ENCODE measurements around the gene MATN4. TPM values are rescaled to one million over a fixed set of nuclear protein-coding genes. Genes with fewer than 3 reads are reported as not detected.

Gene MATN4
- total RNA-seq, 1 donor from 2014 or later: not detected

- Histone ChIP-seq H3K36me3 (no peaks in the 10 kb centered on the region), H3K27ac (no peak overlapping the region), H3K4me3 (no peak overlapping the region), H3K9me3 (no peaks in the 10 kb centered on the region), H3K27me3 (no peaks in the 10 kb centered on the region), H3K4me1 (peaks cover 32% of the 10 kb centered on the region)
- TF ChIP-seq CTCF (IDR thresholded peaks at IDR 0.05) (no peak), POLR2A (IDR thresholded peaks at IDR 0.05) (no peak), POLR2AphosphoS5 (IDR thresholded peaks at IDR 0.05; ENCODE audit: insufficient read depth in 1 of 2, low read depth in 1 of 2) (no peak)
- DNase-seq (ENCODE audit: extremely low spot score in 2 of 2): no peak
- intact Hi-C loops (cut with DNase I): no loop called here
Measured at GRCh38 chr20:45350217-45350616, 42.1 kb upstream of the MATN4 start.

GRCh38 chr20:45347936-45348778 lies 40.1 kb upstream of the MATN4 start, which contains the start of gene SDC4:
Gene SDC4 (minus strand): TSS chr20:45348424. CDS start chr20:45348384, 40 bp downstream.
- H3K4me3 ChIP-seq: peak within 1 kb of the TSS; percentile 53 to 76
- H3K27ac ChIP-seq: peak within 1 kb of the TSS; percentile 91
- H3K36me3 ChIP-seq: no peaks in the 10 kb centered on the region
- intact Hi-C loops (cut with DNase I): no loop called here
- H3K27me3 ChIP-seq: no peaks in the 10 kb centered on the region
- peaks cover 52% of the 10 kb centered on the region for H3K4me1 ChIP-seq
- DNase-seq (ENCODE audit: extremely low spot score in 2 of 2): no peak
- TF ChIP-seq POLR2A (IDR thresholded peaks at IDR 0.05): peak in 1 of 2 donors; percentile 89
- peak in 1 of 2 donors; percentile 93 for TF ChIP-seq POLR2AphosphoS5 (IDR thresholded peaks at IDR 0.05; ENCODE audit: insufficient read depth in 1 of 2, low read depth in 1 of 2)
- TF ChIP-seq CTCF (IDR thresholded peaks at IDR 0.05): no peak
- no peaks in the 10 kb centered on the region for H3K9me3 ChIP-seq

- TF ChIP-seq POLR2AphosphoS5 (IDR thresholded peaks at IDR 0.05; ENCODE audit: insufficient read depth in 1 of 2, low read depth in 1 of 2) (no peak), CTCF (IDR thresholded peaks at IDR 0.05) (no peak), POLR2A (IDR thresholded peaks at IDR 0.05) (no peak)
- Histone ChIP-seq H3K4me3 (peak overlapping the region; percentile 53 to 76), H3K27me3 (no peaks in the 10 kb centered on the region), H3K9me3 (no peaks in the 10 kb centered on the region), H3K27ac (peak overlapping the region; percentile 91), H3K36me3 (no peaks in the 10 kb centered on the region), H3K4me1 (peaks cover 60% of the 10 kb centered on the region)
- intact Hi-C loops (cut with DNase I): no loop called here
- DNase-seq (ENCODE audit: extremely low spot score in 2 of 2): no peak
Measured at GRCh38 chr20:45347297-45347935, 39.3 kb upstream of the MATN4 start.

- Histone ChIP-seq H3K9me3 (no peaks in the 10 kb centered on the region), H3K27ac (peak overlapping the region; percentile 91), H3K36me3 (no peaks in the 10 kb centered on the region), H3K27me3 (no peaks in the 10 kb centered on the region), H3K4me3 (peak overlapping the region; percentile 53 to 76), H3K4me1 (peaks cover 65% of the 10 kb centered on the region)
- no peak for DNase-seq (ENCODE audit: extremely low spot score in 2 of 2)
- intact Hi-C loops (cut with DNase I): no loop called here
- TF ChIP-seq POLR2AphosphoS5 (IDR thresholded peaks at IDR 0.05; ENCODE audit: insufficient read depth in 1 of 2, low read depth in 1 of 2): no peak
- TF ChIP-seq POLR2A (IDR thresholded peaks at IDR 0.05): no peak
- no peak for TF ChIP-seq CTCF (IDR thresholded peaks at IDR 0.05)
Measured at GRCh38 chr20:45346851-45347250, 38.8 kb upstream of the MATN4 start.

All from vagina (tissue), 2 donors.